A549 (cell line): ENCODE results near the gene MEG3.

ENCODE experiments used
- CEBPB ChIP-seq, 2 experiments: fragments of >200 bp in 1 of 2; sonication (Bioruptor Twin) in 1 of 2; formaldehyde crosslinking in 1 of 2; IDR thresholded peaks; 2 replicates each; pipeline ENCODE4 v1.6.1; 2012 to 2016
- CTCF ChIP-seq: fragments of >200 bp; sonication (Bioruptor Twin); formaldehyde crosslinking; IDR thresholded peaks from 3 replicates; pipeline ENCODE4 v1.5.1; 2016
- EP300 ChIP-seq, 2 experiments: fragments of >200 bp; sonication (Bioruptor Twin); formaldehyde crosslinking; IDR thresholded peaks; 2 replicates in 1 of 2; 3 replicates in 1 of 2; pipeline ENCODE4 v1.6.1; 2016 to 2017
- JUN ChIP-seq, 2 experiments: fragments of >200 bp; sonication (Bioruptor Twin); formaldehyde crosslinking; IDR thresholded peaks; 2 replicates in 1 of 2; 3 replicates in 1 of 2; pipeline ENCODE4 v1.6.1; 2016 to 2017
- MAX ChIP-seq: IDR thresholded peaks from 2 replicates; pipeline ENCODE4 v1.6.1; 2012
- POLR2A ChIP-seq: IDR thresholded peaks from 2 replicates; pipeline ENCODE4 v1.6.1; 2012; ENCODE audit warnings: mild to moderate bottlenecking, low read length
- POLR2AphosphoS2 ChIP-seq: conservative IDR thresholded peaks from 2 replicates; pipeline ENCODE4 v1.6.1; 2012; ENCODE audit warnings: low read length, improper control_type of control experiment, inconsistent platforms
- RAD21 ChIP-seq, 2 experiments: fragments of >200 bp in 1 of 2; sonication (Bioruptor Twin) in 1 of 2; formaldehyde crosslinking in 1 of 2; IDR thresholded peaks in 1 of 2; conservative IDR thresholded peaks in 1 of 2; 2 replicates in 1 of 2; 3 replicates in 1 of 2; pipeline ENCODE4 v1.6.1; 2012 to 2018; ENCODE audit warnings: inconsistent platforms in 1 of 2
- SREBF2 ChIP-seq: fragments of 450-650 bp; IDR thresholded peaks from 2 replicates; pipeline ENCODE4 v1.6.1; 2014; ENCODE audit warnings: mild to moderate bottlenecking, moderate library complexity

GRCh38 chr14:100778951-100779690, 46.8 kb upstream of the MEG3 start:
- no peak for TF ChIP-seq CTCF
- no peak for TF ChIP-seq POLR2AphosphoS2
- no peak for TF ChIP-seq MAX
- TF ChIP-seq JUN (IDR thresholded peaks at IDR 0.05), result no peak
- no peak for TF ChIP-seq RAD21 (conservative IDR thresholded peaks at IDR 0.05 in 1 of 2, IDR thresholded peaks at IDR 0.05 in 1 of 2)
- TF ChIP-seq CEBPB (IDR thresholded peaks at IDR 0.05), result no peak
- TF ChIP-seq POLR2A, result no peak
- TF ChIP-seq EP300 (IDR thresholded peaks at IDR 0.05), result no peak
- no peak for TF ChIP-seq SREBF2
